Frontal cortex (tissue), 4 donors: ENCODE measurements around the gene HIVEP3. TPM values are rescaled to one million over a fixed set of nuclear protein-coding genes. Genes with fewer than 3 reads are reported as not detected.

ENCODE experiments used
- DNase-seq, 2 donors: peaks; one replicate each; pipeline ENCODE4 v3.0.0; 2012; ENCODE audit warnings: low spot score in 2 of 2
- FAIRE-seq: peaks from 2 replicates; lab custom pipeline; 2012; peaks lifted over from hg19 to GRCh38; lab: Jason Lieb, UNC
- total RNA-seq: library from RNA; depleted of rRNA; stranded (reverse); fragments of >200 nt; gene quantifications from one replicate; pipeline ENCODE4 v1.2.3, GENCODE V29; 2014
- donor health status: control.
- donor health status: control.
- donor health status: control.

The HIVEP3 gene
- total RNA-seq, 1 donor from 2014 or later, result 12.6 TPM

GRCh38 chr1:41665962-41666917, 252.5 kb downstream of the HIVEP3 start:
- no peak for FAIRE-seq
- no peak for DNase-seq

GRCh38 chr1:41664861-41665640, 253.7 kb downstream of the HIVEP3 start:
- DNase-seq, result no peak
- FAIRE-seq, result no peak

GRCh38 chr1:41663671-41664400, 254.9 kb downstream of the HIVEP3 start:
- FAIRE-seq (no peak), DNase-seq (no peak)

- DNase-seq (peak in 1 of 2 donors; percentile 67), FAIRE-seq (no peak)
Observed at GRCh38 chr1:41662765-41663437, 255.8 kb downstream of the HIVEP3 start.

GRCh38 chr1:41662061-41662764, 256.5 kb downstream of the HIVEP3 start:
- FAIRE-seq, result no peak
- DNase-seq, result peak; percentile 90 to 92

- DNase-seq (peak in 1 of 2 donors; percentile 43), FAIRE-seq (no peak)
Observed at GRCh38 chr1:41661428-41662060, 257.2 kb downstream of the HIVEP3 start.

GRCh38 chr1:41660570-41661427, 257.9 kb downstream of the HIVEP3 start:
- FAIRE-seq (no peak), DNase-seq (no peak)

GRCh38 chr1:41659903-41660302, 258.8 kb downstream of the HIVEP3 start:
- FAIRE-seq (no peak), DNase-seq (no peak)

- no peak for DNase-seq
- FAIRE-seq, result no peak
Observed at GRCh38 chr1:41659159-41659495, 259.6 kb downstream of the HIVEP3 start.

- DNase-seq (no peak), FAIRE-seq (no peak)
Observed at GRCh38 chr1:41658431-41659158, 260.1 kb downstream of the HIVEP3 start.

- DNase-seq (no peak), FAIRE-seq (no peak)
Observed at GRCh38 chr1:41657679-41658295, 260.9 kb downstream of the HIVEP3 start.

GRCh38 chr1:41656825-41657500, 261.8 kb downstream of the HIVEP3 start:
- DNase-seq (no peak), FAIRE-seq (no peak)

- DNase-seq (no peak), FAIRE-seq (no peak)
Observed at GRCh38 chr1:41656068-41656467, 262.7 kb downstream of the HIVEP3 start.

- DNase-seq (no peak), FAIRE-seq (no peak)
Observed at GRCh38 chr1:41655632-41656031, 263.1 kb downstream of the HIVEP3 start.

- DNase-seq, result no peak
Observed at GRCh38 chr1:41653574-41653973, 265.1 kb downstream of the HIVEP3 start.

More at GRCh38 chr1:41653574-41653973, 265.1 kb downstream of the HIVEP3 start:
- no peak for FAIRE-seq
